Right ventricle myocardium superior (tissue), 1 donor: Measurements from ENCODE around the gene HSD17B1. TPM values are rescaled to one million over a fixed set of nuclear protein-coding genes. Genes with fewer than 3 reads are reported as not detected.
"Not testable (repeated sequence)": the region's sequence is repeated elsewhere in the genome, so short reads cannot be mapped to it uniquely, and the experiment has no call there.

Experiments used
- ATAC-seq: fragments of 200-7000 bp; cut with Tn5 transposase; one replicate; pipeline ENCODE4 v1.9.1; 2020; ENCODE audit warnings: mild to moderate bottlenecking; ENCODE audit not compliant: poor library complexity
- DNase-seq: peaks from one replicate; pipeline ENCODE4 v3.0.0-alpha.2; 2020
- intact Hi-C: fragments of 100-400 bp; cut with DNase I; formaldehyde crosslinking; loops from one replicate; pipeline ENCODE4 v1.11.2; 2022
- total RNA-seq: library from RNA; stranded (reverse); fragmentation: NEBNext Ultra II Directional; extraction: Animal tissue kit (Norgen Biotek cat#: 25700); gene quantifications from one replicate; pipeline ENCODE4 v1.2.1, GENCODE V29; 2021
- donor health status: DM: no; HTN: yes; CAD: no; lungs with severe emphysema.

Gene HSD17B1
- total RNA-seq, 1 donor from 2014 or later = 0.78 TPM

DNA sequence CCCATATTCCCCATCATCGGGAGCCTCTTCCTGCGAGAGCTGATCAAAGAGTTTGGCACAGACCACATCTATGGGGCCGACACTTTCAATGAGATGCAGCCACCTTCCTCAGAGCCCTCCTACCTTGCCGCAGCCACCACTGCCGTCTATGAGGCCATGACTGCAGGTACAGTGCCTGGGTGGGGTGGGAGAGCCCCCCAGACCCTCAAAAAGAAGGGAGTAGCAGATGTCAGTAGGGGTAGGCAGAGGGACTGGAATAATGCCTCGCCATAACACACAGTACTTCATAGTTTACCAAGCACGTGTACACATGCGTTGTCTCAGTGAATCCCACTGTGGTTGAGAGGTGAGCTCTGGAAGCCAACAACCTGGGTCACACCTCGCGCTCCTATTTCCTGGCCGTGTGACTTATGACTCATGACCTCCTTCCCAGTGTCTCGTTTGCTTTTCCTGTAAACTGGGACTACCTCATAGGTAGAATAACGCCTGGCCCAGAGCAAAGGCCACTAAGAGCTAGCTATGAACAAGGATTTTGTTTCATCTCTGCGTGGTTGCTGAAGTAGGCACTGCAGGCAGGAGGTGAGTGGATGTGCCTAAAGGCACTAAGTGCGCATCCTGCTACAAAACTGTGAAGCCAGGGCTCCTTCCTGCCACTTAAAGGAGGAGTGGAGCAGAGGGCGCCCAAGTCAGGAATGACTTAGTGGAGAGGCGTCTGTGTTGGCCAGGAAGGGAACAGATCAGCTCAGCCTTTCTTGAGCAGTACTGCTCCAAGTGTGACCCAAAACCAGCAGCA is 11.5 kb upstream of the HSD17B1 start:
- ATAC-seq (no peak), DNase-seq (no peak)
- intact Hi-C loops = no loop called here

DNA sequence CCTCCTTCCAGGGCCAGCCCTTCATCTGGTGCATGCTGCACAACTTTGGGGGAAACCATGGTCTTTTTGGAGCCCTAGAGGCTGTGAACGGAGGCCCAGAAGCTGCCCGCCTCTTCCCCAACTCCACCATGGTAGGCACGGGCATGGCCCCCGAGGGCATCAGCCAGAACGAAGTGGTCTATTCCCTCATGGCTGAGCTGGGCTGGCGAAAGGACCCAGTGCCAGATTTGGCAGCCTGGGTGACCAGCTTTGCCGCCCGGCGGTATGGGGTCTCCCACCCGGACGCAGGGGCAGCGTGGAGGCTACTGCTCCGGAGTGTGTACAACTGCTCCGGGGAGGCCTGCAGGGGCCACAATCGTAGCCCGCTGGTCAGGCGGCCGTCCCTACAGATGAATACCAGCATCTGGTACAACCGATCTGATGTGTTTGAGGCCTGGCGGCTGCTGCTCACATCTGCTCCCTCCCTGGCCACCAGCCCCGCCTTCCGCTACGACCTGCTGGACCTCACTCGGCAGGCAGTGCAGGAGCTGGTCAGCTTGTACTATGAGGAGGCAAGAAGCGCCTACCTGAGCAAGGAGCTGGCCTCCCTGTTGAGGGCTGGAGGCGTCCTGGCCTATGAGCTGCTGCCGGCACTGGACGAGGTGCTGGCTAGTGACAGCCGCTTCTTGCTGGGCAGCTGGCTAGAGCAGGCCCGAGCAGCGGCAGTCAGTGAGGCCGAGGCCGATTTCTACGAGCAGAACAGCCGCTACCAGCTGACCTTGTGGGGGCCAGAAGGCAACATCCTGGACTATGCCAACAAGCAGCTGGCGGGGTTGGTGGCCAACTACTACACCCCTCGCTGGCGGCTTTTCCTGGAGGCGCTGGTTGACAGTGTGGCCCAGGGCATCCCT is 9.3 kb upstream of the HSD17B1 start:
- DNase-seq (peak; percentile 33), ATAC-seq (no peak)
- intact Hi-C loops = no loop called here

DNA sequence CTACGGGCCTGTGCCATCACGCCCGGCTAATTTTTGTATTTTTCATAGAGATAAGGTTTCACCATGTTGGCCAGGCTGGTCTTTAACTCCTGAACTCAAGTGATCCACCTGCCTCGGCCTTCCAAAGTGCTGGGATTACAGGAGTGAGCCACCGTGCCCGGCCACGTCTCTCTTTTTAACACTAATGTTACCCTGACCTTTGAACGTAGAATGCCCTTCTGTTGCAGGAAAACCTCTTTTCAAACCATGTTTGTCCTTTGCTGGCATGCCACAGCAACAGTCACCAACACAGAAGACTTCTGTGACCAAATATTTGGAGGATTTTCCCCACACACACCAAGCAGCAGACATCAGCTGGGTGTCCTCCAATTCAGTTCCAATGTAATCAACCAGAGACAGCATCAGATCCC is 7.8 kb upstream of the HSD17B1 start:
- no peak for DNase-seq
- ATAC-seq = no peak
- intact Hi-C loops = no loop called here

DNA sequence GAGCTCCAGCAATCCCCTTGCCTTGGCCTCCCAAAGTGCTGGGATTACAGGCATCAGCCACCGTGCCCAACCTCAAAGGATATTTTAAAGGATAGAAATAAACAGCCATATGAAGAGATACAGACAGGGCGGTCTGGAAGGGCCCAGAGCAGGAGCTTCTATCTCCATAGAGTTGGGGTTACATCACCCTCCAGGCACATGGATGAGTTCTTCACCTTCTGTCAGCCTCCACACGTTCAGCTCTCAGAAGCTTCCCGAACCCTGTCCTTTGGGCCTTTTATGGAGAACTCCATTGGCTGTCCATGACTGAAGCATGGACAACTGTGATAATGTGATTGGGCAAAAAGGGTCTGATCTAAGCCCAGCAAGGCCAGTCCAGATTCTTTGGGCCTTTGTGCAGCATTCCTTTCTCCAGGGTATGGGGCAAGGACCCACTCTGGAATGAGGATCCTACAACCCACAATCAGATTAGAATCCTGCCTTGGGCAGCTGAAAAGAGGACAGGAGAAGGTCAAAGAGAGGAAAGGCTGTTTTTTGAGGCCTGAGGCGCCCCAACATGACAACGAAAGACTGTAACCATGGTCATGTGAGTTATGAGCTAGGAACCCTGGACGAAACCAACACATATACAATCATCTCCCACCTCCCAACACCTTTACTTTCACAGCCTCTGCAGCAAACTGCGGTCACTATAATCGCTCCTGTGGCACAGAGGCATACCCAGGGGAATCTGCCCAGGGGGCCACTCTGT is 6.8 kb upstream of the HSD17B1 start:
- DNase-seq, ATAC-seq, intact Hi-C loops: not testable (repeated sequence)

DNA sequence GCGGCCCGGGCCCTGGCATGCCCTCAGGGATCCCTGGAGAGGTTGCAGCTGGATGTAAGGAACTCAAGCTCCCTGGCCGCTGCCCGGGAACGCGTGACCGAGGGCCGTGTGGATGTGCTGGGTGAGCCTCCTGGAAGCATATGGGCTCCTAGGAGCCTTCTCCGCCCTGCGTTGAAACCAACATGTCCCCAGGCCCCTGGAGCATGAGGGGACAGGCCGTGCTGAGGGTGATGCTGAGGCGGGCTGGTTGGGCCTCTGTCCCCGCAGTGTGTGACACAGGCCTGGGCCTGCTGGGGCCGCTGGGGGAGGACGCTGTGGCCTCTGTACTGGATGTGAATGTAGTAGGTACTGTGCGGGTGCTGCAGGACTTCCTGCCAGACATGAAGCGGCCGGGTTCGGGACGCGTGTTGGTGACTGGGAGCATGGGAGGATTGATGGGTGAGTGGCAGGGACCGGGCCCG is 5.7 kb upstream of the HSD17B1 start:
- DNase-seq (peak; percentile 47), ATAC-seq (peak; percentile 3)
- intact Hi-C loops = no loop called here

DNA sequence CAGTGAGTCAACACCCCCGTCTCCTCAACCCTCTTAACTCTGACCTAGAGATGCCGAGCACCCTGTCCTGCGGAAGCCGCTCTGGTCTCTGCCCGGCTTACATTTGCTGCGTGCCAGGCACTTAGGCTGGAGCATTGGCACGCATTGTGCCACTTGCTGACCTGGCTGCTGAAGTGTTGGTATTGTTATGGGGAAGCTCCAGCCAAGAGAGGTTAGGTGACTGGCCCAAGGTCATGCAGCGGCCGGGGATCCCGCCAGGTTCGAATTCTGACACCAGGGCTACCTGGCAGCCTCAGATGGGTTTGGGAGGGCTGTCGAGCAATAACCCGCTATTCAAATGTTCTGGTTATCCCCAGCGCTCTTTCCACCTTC is 5.0 kb upstream of the HSD17B1 start:
- intact Hi-C loops = no loop called here
- DNase-seq = peak; percentile 74
- ATAC-seq = peak; percentile 79

DNA sequence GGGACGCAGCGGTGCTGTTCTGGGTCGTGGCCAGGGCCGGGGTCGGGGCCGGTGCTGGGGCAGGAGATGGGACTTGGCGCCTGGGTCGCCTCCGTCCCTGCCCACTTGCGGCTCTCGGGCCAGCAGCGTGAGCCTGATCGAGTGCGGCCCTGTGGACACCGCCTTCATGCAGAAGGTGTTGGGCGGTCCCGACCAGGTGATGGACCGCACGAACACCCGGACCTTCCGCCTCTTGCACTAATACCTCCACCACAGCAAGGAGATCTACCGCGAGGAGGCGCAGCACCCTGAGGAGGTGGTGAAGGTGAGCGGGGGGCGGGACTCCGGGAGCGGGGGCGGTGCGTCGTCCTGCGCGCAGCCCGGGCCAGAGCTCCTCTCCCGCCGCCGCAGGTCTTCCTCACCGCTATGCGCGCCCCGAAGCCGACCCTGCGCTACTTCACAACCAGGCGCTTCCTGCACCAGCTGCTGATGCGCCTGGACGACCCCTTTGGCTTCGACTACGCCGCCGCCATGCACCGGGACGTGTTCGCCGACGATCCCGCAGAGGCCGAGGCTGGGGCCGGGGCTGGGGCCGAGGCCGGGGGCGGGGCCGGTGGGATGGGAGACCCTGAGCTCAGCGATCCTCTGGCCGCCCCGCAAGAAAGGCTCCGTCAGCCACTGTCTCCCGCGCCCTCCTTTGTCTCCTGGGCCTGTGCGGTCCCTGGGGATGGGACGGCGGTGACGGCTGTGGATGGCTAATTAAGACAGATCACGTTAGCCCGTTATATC is 4.5 kb upstream of the HSD17B1 start:
- ATAC-seq = peak; percentile 66
- intact Hi-C loops = no loop called here
- DNase-seq = peak; percentile 73

DNA sequence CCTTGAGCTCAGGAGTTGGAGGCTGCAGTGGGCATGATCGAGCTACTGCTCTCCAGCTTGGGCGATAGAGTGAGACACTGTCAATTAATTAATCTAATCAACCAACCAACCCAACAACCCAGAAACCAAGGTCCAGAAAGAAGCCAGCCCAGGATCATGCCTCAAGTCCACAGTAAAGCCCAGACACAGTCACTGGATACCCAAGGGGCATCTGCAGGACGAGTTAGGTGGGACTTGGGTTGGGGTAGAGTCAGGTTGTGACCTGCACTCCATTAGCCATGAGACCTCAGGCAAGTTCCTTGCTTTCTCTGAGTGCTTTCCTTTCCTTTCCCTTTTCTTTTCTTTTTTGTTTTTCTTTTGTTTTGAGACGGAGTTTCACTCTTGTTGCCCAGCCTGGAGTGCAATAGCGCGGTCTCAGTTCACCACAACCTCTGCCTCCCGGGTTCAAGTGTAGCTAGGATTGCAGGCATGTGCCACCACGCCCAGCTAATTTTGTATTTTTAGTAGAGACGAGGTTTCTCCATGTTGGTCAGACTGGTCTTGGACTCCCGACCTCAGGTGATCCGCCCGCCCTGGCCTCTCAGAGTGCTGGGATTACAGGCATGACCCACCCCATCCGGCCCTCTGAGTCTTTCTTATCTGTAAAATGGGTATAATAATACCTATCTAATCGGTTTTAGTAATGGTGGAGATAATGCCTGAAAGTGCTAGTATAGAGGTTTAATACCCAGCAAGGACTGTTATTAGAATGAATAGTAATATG is 3.5 kb upstream of the HSD17B1 start:
- intact Hi-C loops = no loop called here
- ATAC-seq = no peak
- DNase-seq = no peak

DNA sequence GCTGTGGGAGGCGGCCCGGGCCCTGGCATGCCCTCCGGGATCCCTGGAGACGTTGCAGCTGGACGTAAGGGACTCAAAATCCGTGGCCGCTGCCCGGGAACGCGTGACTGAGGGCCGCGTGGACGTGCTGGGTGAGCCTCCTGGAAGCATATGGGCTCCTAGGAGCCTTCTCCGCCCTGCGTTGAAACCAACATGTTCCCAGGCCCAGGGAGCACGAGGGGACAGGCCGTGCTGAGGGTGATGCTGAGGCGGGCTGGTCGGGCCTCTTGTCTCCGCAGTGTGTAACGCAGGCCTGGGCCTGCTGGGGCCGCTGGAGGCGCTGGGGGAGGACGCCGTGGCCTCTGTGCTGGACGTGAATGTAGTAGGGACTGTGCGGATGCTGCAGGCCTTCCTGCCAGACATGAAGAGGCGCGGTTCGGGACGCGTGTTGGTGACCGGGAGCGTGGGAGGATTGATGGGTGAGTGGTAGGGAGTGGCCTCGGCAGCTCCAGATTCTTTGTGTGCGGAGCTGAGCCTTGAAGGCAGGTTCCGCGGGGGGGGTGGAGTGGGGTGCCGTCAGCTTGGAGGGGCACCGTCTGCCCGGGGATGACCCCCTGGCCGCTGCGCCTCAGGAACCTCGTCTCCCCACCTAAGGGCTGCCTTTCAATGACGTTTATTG is 567 bp downstream of the HSD17B1 start:
- DNase-seq (peak; percentile 46), ATAC-seq (no peak)
- intact Hi-C loops = no loop called here

DNA sequence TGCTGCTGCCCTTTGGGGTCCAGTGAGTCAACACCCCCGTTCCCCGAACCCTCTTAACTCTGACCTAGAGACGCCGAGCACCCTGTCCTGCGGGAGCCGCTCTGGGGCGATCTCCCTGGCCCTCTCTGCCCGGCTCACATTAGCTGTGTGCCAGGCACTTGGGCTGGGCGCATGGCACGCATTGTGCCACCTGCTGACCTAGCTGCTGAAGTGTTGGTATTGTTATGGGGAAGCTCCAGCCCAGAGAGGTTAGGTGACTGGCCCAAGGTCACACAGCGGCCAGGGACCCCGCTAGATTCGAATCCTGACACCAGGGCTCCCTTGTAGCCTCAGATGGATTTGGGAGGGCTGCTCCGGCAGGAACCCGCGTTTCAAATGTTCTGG is 1.1 kb downstream of the HSD17B1 start:
- DNase-seq = peak; percentile 42
- intact Hi-C loops = no loop called here
- peak; percentile 2 for ATAC-seq

DNA sequence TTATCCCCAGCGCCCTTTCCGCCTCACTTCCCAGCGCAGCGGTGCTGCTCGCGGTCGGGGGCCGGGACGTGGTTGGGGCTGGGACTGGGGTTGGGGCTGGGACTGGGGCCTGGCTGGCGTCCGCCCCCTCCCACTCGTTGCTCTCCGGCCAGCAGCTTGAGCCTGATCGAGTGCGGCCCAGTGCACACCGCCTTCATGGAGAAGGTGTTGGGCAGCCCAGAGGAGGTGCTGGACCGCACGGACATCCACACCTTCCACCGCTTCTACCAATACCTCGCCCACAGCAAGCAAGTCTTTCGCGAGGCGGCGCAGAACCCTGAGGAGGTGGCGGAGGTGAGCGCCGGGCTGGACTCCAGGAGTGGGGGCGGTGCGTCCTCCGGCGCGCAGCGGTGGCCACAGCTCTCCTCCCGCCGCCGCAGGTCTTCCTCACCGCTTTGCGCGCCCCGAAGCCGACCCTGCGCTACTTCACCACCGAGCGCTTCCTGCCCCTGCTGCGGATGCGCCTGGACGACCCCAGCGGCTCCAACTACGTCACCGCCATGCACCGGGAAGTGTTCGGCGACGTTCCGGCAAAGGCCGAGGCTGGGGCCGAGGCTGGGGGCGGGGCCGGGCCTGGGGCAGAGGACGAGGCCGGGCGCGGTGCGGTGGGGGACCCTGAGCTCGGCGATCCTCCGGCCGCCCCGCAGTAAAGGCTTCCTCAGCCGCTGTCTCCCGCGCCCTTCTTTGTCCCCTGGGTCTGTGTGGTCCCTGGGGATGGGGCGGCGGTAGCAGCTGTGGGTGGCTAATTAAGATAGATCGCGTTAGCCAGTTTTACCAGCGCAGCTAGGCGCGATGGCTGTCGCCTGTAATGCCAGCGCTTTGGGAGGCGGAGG is 1.8 kb downstream of the HSD17B1 start:
- DNase-seq = peak; percentile 93
- intact Hi-C loops = no loop called here
- peak; percentile 94 for ATAC-seq

DNA sequence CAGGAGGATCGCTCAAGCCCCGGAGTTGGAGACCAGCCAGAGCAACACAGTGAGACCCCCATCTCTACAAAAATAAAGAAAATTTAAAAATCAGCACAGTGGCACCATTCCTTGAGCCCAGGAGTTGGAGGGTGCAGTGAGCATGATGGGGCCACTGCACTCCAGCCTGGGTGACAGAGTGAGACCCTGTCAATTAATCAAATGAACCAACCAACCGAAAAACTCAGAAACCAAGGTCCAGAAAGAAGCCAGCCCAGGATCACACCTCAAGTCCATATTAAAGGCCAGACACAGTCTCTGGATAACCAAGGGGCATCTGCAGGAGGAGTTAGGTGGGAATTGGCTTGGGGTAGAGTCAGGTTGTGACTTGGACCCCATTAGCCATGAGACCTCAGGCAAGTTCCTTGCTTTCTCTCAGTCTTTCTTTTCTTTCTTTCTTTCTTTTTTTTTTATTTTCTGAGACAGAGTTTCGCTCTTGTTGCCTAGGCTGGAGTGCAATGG is 2.4 kb downstream of the HSD17B1 start:
- ATAC-seq = peak; percentile 1

DNA sequence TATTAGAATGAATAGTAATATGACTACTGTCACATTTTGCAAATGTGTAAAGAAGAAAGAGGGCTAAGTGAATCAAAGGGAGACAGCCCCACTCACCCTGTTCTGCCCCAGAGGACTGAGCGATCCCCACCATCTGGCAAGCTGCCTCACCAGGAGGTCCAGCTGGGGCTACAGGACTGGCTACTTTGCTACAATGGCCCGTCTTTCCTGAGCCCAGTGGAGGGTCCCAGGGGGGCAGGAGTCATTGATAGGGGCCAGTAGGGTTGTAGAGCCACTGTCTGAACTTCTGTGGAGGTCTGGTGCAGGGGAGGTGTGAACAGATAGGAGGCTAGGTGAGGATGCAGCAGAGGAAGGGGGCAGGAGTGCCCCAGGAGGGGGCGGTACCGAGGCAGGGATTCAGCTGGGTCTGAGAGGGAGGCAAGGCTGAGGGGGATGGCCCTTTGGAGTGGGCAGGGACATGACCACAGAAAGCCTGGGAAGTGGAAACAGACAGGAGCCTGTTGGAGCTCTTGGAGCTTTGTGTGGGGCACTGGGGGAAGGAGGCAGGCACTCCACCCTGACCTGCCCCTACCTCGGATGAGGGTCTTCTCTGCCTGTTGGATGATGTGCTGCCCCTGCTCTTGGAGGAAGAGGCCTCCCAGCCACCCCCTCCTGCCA is 3.4 kb downstream of the HSD17B1 start:
- intact Hi-C loops, DNase-seq, ATAC-seq: not testable (repeated sequence)

More for the DNA sequence above, 2.4 kb downstream of the HSD17B1 start:
- no peak for DNase-seq
- intact Hi-C loops = no loop called here

DNA sequence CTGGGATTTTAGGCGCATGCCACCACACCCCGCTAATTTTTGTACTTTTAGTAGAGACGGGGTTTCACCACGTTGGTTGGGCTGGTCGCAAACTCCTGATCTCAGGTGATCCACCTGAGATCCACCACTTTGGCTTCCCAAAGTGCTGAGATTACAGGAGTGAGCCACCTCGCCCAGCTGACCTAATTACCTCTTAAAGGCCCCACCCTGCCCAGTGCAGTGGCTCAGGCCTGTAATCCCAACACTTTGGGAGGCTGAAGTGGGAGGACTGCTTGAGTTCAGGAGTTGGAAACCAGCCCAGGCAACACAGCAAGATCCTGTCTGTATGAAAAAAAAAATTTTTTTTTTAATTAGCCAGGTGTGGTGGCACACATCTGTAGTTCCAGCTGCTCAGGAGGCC is 6.4 kb downstream of the HSD17B1 start:
- ATAC-seq = no peak
- intact Hi-C loops = no loop called here
- DNase-seq = no peak

DNA sequence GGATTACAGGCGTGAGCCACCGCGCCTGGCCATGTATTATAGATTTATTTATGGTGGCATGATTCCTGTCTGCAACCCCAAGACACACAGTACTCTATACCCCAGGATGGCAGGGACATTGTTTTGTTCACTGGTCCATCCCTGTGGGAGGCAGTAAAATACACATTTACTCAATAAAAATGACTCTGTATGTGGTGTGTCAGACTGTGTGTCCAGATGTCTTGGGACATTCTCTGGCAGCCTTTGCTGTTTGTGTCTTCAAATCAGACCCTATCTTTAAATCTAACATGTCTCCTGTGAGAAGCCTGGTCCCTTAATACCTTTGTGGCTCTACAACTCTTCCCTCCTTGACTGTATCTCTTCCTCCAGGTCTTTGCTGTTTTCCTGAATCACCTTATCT is 7.5 kb downstream of the HSD17B1 start:
- DNase-seq = no peak
- intact Hi-C loops = no loop called here
- no peak for ATAC-seq
